Measurements from ENCODE around the gene CENPE. TPM values are rescaled to one million over a fixed set of nuclear protein-coding genes. Genes with fewer than 3 reads are reported as not detected.

Gene CENPE
- polyA plus RNA-seq, 6 donors from 2014 or later: 0.17 to 1.2 (median 0.48) TPM; not detected in 2

DNA sequence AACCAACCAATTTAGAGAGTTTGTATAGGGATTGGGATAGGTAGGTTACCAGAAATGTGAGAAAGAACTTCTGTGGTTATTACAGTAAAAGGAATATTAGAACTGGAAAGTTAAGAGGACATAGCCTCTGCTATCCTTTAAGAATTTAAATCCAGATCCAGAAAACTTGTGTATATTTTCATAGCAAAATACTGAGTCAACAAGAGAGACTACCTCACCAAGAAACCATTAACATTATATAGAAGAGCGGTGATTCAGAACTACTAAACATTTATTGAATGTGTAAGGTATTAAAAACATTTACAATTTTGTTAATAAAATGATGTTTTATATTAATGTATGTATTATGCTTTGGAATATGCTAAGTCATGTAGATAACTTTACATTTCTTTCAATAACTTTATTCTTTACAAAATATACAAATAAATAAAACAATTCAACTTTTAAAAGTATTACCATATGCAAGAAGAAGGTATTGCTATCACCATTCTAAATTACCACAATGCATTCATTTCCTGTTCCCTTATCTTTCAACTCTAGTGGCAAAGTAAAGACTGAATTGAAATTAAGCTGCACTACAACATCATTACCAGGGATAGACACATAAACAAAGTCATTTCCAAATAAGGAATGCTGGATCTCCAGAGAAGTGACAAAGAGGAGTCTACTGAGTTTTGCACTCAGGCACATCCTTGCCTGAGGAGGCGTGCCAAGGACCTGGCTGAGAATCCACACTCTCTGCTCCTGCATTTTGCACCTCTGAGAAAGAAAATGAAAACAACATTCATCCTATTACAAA, 92.4 kb downstream of the CENPE start:
- no peaks in the 10 kb centered on the region for H3K27me3 Mint-ChIP-seq
- ATAC-seq (ENCODE audit: low read depth in 2 of 2) (no peak), DNase-seq (no peak)
- H3K4me3 Mint-ChIP-seq: no peak overlapping the region
- no peaks in the 10 kb centered on the region for H3K4me1 Mint-ChIP-seq
- no peaks in the 10 kb centered on the region for H3K36me3 Mint-ChIP-seq
- H3K27ac Mint-ChIP-seq: no peak overlapping the region
- H3K9me3 Mint-ChIP-seq: no peaks in the 10 kb centered on the region

DNA sequence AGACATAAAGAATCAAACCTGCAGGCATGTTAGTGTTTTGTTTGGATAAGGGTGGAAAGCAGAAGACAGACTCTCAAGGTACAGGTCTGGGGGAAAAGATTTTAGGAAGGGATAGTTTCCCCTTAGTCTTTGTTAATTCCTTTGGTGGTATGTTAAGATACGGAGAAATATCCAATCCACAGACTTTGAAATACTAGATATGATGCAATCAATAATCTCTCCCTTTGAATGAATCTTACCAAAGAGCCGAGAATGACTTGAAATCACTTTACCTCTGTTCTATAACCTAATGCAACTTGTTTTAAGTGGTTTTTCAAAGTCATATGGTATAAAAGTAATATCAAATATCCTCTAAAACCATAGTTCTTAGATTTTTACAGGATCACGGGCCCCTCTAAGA, 93.3 kb downstream of the CENPE start:
- no peak for ATAC-seq (ENCODE audit: low read depth in 2 of 2)

DNA sequence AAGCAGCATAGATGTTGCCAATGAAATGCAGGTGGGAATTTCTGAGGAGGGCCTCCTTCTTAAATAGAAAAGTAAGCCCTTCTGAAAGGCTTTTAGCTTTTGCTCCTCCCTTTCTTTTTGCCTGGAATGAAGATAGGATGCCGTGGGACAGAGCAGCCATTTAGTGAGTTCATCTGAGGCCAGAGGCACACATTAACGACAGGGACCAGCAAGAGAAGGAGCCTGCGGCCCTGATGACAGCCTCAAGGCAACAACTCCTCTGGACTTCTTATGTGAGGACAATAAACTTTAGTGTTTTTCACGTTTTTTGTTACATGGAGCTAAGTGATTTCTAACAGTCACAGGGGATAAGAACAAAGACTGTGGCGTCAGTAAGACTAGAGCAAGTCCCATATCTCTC, 97.5 kb downstream of the CENPE start:
- no peak overlapping the region for H3K4me3 Mint-ChIP-seq
- H3K27me3 Mint-ChIP-seq: no peaks in the 10 kb centered on the region
- no peak overlapping the region for H3K27ac Mint-ChIP-seq
- ATAC-seq (ENCODE audit: low read depth in 2 of 2): no peak
- no peak for DNase-seq
- H3K4me1 Mint-ChIP-seq: peaks cover 15 to 21% (median 17%) of the 10 kb centered on the region in 3 donors
- no peaks in the 10 kb centered on the region for H3K36me3 Mint-ChIP-seq
- H3K9me3 Mint-ChIP-seq: no peaks in the 10 kb centered on the region

More for the DNA sequence above, 93.3 kb downstream of the CENPE start:
- Mint-ChIP-seq H3K4me3 (no peak overlapping the region), H3K36me3 (no peaks in the 10 kb centered on the region), H3K27me3 (no peaks in the 10 kb centered on the region), H3K27ac (no peak overlapping the region), H3K9me3 (no peaks in the 10 kb centered on the region), H3K4me1 (peaks cover 0 to under 1% (median 0%) of the 10 kb centered on the region in 3 donors)
- no peak for DNase-seq

DNA sequence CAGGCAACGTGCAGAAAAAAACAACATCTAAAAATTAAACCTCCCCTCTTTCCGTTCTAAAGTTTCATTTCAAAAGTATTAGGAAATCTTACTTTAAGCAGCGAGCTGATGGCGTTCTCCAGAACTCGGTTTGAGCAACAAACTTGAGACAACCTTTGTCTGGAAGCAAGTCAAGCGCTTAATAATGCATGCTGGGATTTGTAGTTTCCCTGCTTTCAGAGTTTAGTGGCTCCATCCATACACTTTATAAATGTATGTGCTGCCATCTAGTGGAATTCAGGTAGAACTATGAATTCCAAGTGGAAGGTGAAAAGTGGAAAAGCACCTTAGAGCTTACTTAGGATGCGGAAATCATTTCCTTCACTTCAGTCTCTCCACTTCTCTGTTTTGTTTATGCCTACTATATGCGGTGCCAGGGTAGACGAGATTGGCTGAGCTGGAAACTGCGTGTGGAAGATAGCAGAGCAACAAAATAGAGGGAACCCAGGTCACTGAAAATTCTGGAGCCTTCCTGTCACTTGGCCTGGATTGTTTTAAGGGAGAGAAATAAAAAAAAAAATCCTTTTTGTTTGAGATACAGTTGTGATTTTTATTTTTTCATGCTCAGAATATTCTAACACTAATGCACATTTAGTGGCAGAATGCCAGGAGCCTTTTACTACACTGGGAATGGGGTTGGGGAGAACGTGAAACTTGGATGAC, 98.3 kb downstream of the CENPE start, which contains the start of gene BDH2:
TSS of gene BDH2 (minus strand) at position 144 of the 702 bp plus-strand sequence. CDS start 3,580 bp downstream, outside the sequence.
- ATAC-seq (ENCODE audit: low read depth in 2 of 2) (peak; percentile 99 to 100), DNase-seq (peak; percentile 75)
- H3K36me3 Mint-ChIP-seq: no peaks in the 10 kb centered on the region
- H3K9me3 Mint-ChIP-seq: no peaks in the 10 kb centered on the region
- H3K4me1 Mint-ChIP-seq: peaks cover 15 to 21% (median 17%) of the 10 kb centered on the region in 3 donors
- peak within 1 kb of the TSS; percentile 41 to 94 (median 89) for H3K27ac Mint-ChIP-seq
- no peaks in the 10 kb centered on the region for H3K27me3 Mint-ChIP-seq
- H3K4me3 Mint-ChIP-seq: peak within 1 kb of the TSS; percentile 79 to 95 (median 90)

DNA sequence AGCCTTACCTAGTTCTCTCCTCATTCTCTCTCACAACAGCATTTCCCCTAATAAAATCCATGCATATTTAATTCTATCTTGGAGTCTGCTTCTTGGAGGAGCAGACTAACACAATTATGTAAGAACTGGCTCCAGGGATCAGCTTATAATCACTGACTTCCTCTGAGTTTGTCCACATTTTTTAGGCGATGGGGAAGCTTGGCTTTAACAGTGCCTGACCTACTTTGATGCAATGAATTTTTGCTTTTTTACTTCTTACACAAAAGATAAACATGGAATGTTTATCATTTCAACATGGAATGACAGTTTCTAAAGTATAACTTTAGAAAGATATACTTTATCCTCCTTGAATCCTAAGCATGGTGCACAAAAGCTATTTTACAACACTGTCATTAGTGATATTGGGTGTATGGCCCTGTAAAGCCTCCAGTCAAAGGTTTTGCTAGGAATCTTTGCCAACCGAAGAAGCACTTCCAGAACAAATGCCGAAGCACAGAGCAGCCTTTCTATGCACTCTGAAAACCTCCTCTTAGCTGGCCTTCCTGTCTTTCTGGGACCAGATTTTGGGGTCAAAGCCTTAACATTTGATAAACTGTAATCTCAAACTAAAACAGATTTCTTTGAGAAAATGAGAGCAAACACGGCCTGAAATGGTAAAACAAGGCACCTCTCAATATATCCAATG, 99.2 kb downstream of the CENPE start:
- H3K4me3 Mint-ChIP-seq: peak overlapping the region; percentile 79 to 95 (median 90)
- no peak for ATAC-seq (ENCODE audit: low read depth in 2 of 2)
- H3K27ac Mint-ChIP-seq: peak overlapping the region in 5 of 6 donors; percentile 22 to 94 (median 89)
- DNase-seq: no peak
- H3K4me1 Mint-ChIP-seq: peaks cover 15 to 21% (median 17%) of the 10 kb centered on the region in 3 donors
- no peaks in the 10 kb centered on the region for H3K9me3 Mint-ChIP-seq
- no peaks in the 10 kb centered on the region for H3K27me3 Mint-ChIP-seq
- H3K36me3 Mint-ChIP-seq: no peaks in the 10 kb centered on the region

DNA sequence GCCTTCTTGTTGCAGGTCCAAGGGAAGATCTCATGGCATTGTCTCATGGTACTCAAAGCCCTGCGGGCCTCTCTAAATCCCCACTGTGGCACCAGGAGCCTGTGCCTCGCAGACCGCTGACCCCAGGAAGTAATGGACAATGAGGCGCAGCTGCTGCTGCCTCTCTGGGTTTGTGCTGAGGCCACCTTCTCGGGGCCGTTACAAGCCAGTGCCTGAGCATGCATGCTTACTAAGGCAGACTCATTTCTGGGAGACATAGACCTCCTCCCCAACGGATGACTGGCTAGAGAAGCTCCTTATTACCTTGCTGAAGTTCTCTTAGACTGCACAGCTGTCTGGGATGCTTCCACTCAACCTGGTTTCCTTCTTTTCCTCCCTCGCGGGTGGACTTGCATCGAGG, 99.8 kb downstream of the CENPE start:
- Mint-ChIP-seq H3K4me1 (peaks cover 15 to 21% (median 17%) of the 10 kb centered on the region in 3 donors), H3K9me3 (no peaks in the 10 kb centered on the region), H3K36me3 (no peaks in the 10 kb centered on the region), H3K27ac (peak overlapping the region in 1 of 6 donors; percentile 62), H3K27me3 (no peaks in the 10 kb centered on the region), H3K4me3 (peak overlapping the region in 2 of 8 donors; percentile 66 to 88)
- DNase-seq (no peak), ATAC-seq (ENCODE audit: low read depth in 2 of 2) (no peak)

DNA sequence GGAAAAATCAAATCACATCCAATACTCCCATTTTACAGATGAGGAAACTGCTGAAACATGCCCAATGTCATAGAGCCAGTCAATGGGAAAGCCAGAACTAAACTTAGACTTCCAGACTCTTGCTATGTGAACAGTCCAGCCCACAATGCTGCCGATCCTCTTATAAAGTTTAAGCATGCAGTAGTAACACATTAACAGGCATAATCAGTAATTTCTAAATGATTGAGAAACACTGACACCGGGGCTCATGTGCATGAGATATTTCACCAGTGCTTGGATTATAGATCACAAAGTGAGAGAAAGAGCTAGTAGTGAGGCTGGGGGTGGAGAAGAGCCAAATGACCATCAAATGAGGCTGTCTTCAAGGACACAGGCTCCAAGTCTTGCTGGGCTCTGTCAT, 101.0 kb downstream of the CENPE start:
- DNase-seq: no peak
- Mint-ChIP-seq H3K27me3 (no peaks in the 10 kb centered on the region), H3K9me3 (no peaks in the 10 kb centered on the region), H3K27ac (peak overlapping the region in 1 of 6 donors; percentile 23), H3K4me1 (peaks cover 17 to 21% (median 20%) of the 10 kb centered on the region in 3 donors), H3K4me3 (no peak overlapping the region), H3K36me3 (no peaks in the 10 kb centered on the region)
- ATAC-seq (ENCODE audit: low read depth in 2 of 2): no peak

DNA sequence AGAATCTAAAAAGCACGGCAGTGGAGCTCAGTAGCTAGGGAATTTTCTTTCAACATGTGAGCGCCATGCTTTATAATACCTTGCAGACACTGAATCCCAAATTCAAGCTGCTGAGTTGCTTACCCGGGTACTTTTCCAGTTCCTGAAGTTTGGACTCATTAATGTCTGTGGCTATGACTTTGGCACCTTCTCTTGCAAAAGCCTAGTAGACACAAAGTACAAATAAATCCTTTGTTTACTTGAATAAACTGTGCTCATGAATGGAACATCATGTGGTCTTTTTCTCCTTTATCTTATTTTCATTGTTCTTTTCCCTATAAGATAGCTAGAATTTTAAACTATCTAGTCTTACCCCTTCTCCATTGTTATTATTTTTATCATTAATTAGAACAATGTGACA, 103.1 kb downstream of the CENPE start:
- Mint-ChIP-seq H3K4me3 (no peak overlapping the region), H3K36me3 (peaks cover 0 to 8% of the 10 kb centered on the region in 2 donors), H3K27ac (no peak overlapping the region), H3K9me3 (no peaks in the 10 kb centered on the region), H3K27me3 (no peaks in the 10 kb centered on the region), H3K4me1 (peaks cover 22 to 26% (median 25%) of the 10 kb centered on the region in 3 donors)
- ATAC-seq (ENCODE audit: low read depth in 2 of 2): no peak
- DNase-seq: no peak

DNA sequence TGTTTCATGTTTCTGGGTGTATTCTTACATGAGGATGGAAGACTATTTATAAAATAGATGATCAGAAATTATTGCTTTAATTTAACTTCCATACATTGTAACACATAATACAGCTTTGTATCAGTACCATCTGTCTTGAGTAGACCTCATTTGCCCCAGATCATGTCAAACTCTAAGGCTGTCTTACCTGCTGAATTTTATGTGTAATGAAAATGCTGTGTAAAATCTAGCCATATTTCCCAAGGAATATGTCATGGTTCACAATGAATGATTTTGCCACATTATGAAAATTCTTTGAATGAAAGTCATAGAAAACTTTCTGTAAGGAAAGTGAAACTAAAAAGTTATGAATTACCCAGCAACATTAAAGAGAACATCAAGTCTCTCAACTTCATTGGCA, 105.9 kb downstream of the CENPE start:
- peaks cover 5 to 10% (median 6%) of the 10 kb centered on the region in 3 donors for H3K4me1 Mint-ChIP-seq
- no peak for DNase-seq
- no peak for ATAC-seq (ENCODE audit: low read depth in 2 of 2)
- H3K4me3 Mint-ChIP-seq: no peak overlapping the region
- H3K27ac Mint-ChIP-seq: peak overlapping the region in 3 of 6 donors; percentile 25 to 38 (median 26)
- peaks cover 0 to 23% of the 10 kb centered on the region in 2 donors for H3K36me3 Mint-ChIP-seq
- no peaks in the 10 kb centered on the region for H3K27me3 Mint-ChIP-seq
- no peaks in the 10 kb centered on the region for H3K9me3 Mint-ChIP-seq

DNA sequence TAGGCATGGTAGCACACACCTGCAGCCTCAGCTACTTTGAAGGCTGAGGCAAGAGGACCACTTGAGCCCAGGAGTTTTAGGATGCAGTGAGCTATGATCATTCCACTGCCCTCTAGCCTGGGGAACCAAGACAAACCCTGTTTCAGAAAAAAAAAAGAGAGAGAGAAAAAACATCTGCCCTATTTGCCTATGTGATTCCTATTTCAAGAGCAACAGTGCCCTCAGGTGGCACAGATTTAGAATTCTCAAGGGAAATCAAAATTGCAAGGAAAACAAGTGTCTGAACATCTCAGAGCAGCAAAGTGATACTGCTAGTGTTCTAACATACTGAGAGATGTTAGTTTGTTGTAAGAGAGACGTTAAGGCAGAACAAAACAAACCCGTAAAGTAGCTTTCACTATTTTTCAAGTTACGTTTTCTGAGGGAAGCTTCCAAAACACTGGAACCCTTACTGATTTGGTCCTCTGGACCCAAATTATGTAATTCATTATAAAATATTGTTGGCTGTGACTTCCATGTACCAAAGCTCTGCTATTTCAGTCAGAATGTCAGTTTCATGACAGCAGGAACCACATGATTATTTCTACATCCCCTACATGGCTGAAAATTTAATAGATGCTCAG, 106.4 kb downstream of the CENPE start:
- DNase-seq: peak; percentile 68
- no peak overlapping the region for H3K4me3 Mint-ChIP-seq

DNA sequence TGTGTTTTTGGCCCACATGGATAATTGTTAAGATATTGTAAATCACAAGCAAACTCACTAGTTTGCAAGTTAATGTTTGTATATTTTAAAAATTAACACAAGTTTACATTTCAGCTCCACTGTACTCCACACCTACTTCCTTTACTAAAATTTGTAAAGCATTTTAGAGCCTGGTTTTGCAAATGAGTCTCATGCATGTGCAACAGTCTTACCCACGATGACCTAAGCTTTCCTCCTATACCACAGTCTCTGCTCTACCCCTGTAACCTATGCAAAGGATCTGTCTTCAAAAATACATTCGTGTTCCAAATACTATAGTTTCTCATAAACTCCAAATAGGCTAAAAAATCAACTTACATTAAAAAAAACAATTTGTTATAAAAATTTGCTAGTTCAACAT, 108.7 kb downstream of the CENPE start:
- Mint-ChIP-seq H3K9me3 (no peaks in the 10 kb centered on the region), H3K36me3 (peaks cover 0 to 30% of the 10 kb centered on the region in 2 donors), H3K4me1 (peaks cover 5 to 10% (median 6%) of the 10 kb centered on the region in 3 donors), H3K4me3 (no peak overlapping the region), H3K27me3 (no peaks in the 10 kb centered on the region), H3K27ac (no peak overlapping the region)
- ATAC-seq (ENCODE audit: low read depth in 2 of 2) (no peak), DNase-seq (no peak)

More for the DNA sequence above, 106.4 kb downstream of the CENPE start:
- H3K4me1 Mint-ChIP-seq: peaks cover 5 to 10% (median 6%) of the 10 kb centered on the region in 3 donors
- peak overlapping the region in 1 of 6 donors; percentile 20 for H3K27ac Mint-ChIP-seq
- peaks cover 0 to 28% of the 10 kb centered on the region in 2 donors for H3K36me3 Mint-ChIP-seq
- H3K27me3 Mint-ChIP-seq: no peaks in the 10 kb centered on the region
- peak; percentile 79 to 85 for ATAC-seq (ENCODE audit: low read depth in 2 of 2)
- no peaks in the 10 kb centered on the region for H3K9me3 Mint-ChIP-seq

DNA sequence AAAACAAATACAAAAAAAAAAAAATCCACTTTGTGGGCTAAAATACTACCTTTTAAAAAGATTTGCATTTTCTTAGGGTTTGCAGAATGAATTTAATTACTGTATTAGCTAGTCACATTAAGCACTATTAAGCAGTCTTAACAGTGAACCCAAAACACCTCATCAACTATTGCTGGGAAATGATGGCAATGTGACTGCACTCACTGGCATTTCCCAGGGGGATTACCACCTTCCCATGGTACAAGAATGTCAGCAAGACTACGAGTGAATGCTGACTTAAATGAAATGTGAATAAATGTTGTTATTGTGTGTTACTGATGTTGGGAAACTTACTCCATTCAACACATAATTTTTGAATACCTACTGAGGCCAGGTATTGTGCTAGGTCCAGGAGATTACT, 111.6 kb downstream of the CENPE start:
- Mint-ChIP-seq H3K9me3 (no peaks in the 10 kb centered on the region), H3K4me3 (no peak overlapping the region), H3K27ac (no peak overlapping the region), H3K4me1 (peaks cover 2 to 3% (median 2%) of the 10 kb centered on the region in 3 donors), H3K27me3 (no peaks in the 10 kb centered on the region), H3K36me3 (peaks cover 3 to 30% of the 10 kb centered on the region in 2 donors)
- ATAC-seq (ENCODE audit: low read depth in 2 of 2) (no peak), DNase-seq (no peak)

Data from naive B cell (primary cell).